Measurements from ENCODE around the gene SNX32. TPM values are rescaled to one million over a fixed set of nuclear protein-coding genes. Genes with fewer than 3 reads are reported as not detected.

Gene SNX32
- total and polyA plus RNA-seq, 9 of the 15 experiments (the other 6 are each of a cell fraction or from before 2014, with no cell fraction given): 0.03 TPM; not detected in 7

GRCh38 chr11:65868076-65868667 lies 34.4 kb downstream of the SNX32 start (continued):
- TF ChIP-seq RBM22 (IDR thresholded peaks at IDR 0.05; ENCODE audit: low read depth, low read length, poor library complexity, severe bottlenecking): peak; percentile 86
- TF ChIP-seq CHD1 (IDR thresholded peaks at IDR 0.05; ENCODE audit: low read length): no peak
- TF ChIP-seq AFF1 (IDR thresholded peaks at IDR 0.05; ENCODE audit: low read depth in 1 of 2, partially characterized antibody in 2 of 2): peak in 1 of 2 experiments; percentile 95
- no peak for TF ChIP-seq CBX1 (IDR thresholded peaks at IDR 0.05; ENCODE audit: low read depth)
- no peak for TF ChIP-seq VEZF1 (CRISPR knock-in tag; IDR thresholded peaks at IDR 0.05)
- no peak for TF ChIP-seq GABPB2 (CRISPR knock-in tag; conservative IDR thresholded peaks at IDR 0.05)
- no peak for TF ChIP-seq E2F8 (IDR thresholded peaks at IDR 0.05; ENCODE audit: low read depth, partially characterized antibody)
- TF ChIP-seq ZSCAN32 (CRISPR knock-in tag; IDR thresholded peaks at IDR 0.05): no peak
- TF ChIP-seq MEIS2 (IDR thresholded peaks at IDR 0.05; ENCODE audit: partially characterized antibody): no peak
- TF ChIP-seq ZNF764 (CRISPR knock-in tag; IDR thresholded peaks at IDR 0.05; ENCODE audit: low read depth): no peak
- no peak for TF ChIP-seq TSHZ1 (CRISPR knock-in tag; IDR thresholded peaks at IDR 0.05)
- TF ChIP-seq CTBP1 (IDR thresholded peaks at IDR 0.05; ENCODE audit: borderline replicate concordance): no peak
- TF ChIP-seq POLR2B (IDR thresholded peaks at IDR 0.05; ENCODE audit: low read depth, partially characterized antibody): peak; percentile 31
- no peak for TF ChIP-seq BRF2 (IDR thresholded peaks at IDR 0.05; ENCODE audit: borderline replicate concordance, insufficient read depth, insufficient read length)
